ENCODE data around the gene NOP14. TPM values are rescaled to one million over a fixed set of nuclear protein-coding genes. Genes with fewer than 3 reads are reported as not detected.

NOP14 gene
- total RNA-seq, 2 experiments from 2014 or later: 31.7 to 66.2 TPM

GRCh38 chr4:2928242-2929176 is 34.7 kb downstream of the NOP14 start:
- Histone ChIP-seq H2AFZ (ENCODE audit: low read length) (no peak overlapping the region), H3K36me3 (ENCODE audit: insufficient read depth, low read length) (peaks cover 30% of the 10 kb centered on the region), H3K4me1 (ENCODE audit: insufficient read depth, low read length, poor library complexity, severe bottlenecking) (peaks cover 26% of the 10 kb centered on the region), H3K9me2 (ENCODE audit: insufficient read depth, low read length) (no peaks in the 10 kb centered on the region), H3K4me2 (ENCODE audit: low read length) (no peak overlapping the region), H3K27ac (ENCODE audit: low read depth, low read length, poor library complexity, severe bottlenecking) (no peak overlapping the region), H3K79me2 (ENCODE audit: insufficient read depth, low read depth, low read length) (no peaks in the 10 kb centered on the region), H3K4me3 (ENCODE audit: low read depth, low read length, poor library complexity, severe bottlenecking) (no peak overlapping the region), H3K9me3 (ENCODE audit: low read length) (no peaks in the 10 kb centered on the region), H4K20me1 (ENCODE audit: insufficient read depth, low read length) (no peaks in the 10 kb centered on the region)
- intact Hi-C loops (cut with micrococcal nuclease; ENCODE audit: unreplicated experiment): no loop called here
- DNase-seq (ENCODE audit: low spot score): no peak
- TF ChIP-seq CTCF (conservative IDR thresholded peaks at IDR 0.05; ENCODE audit: low read length): no peak
- TF ChIP-seq EZH2phosphoT487 (IDR thresholded peaks at IDR 0.05; ENCODE audit: borderline replicate concordance, low read depth, low read length): no peak
- POLR2A ChIA-PET: interaction anchor here (1.0 kb wide), 1 partner anchor 144 kb away, joined by 3 read pairs; no protein-coding TSS in a partner anchor
- CTCF ChIA-PET (ENCODE audit: unreplicated experiment): no interaction called here
- BruUV-seq (replicated peaks): no TSS peak

- Histone ChIP-seq H3K4me2 (ENCODE audit: low read length) (no peak overlapping the region), H3K4me1 (ENCODE audit: insufficient read depth, low read length, poor library complexity, severe bottlenecking) (peaks cover 24% of the 10 kb centered on the region), H3K36me3 (ENCODE audit: insufficient read depth, low read length) (peaks cover 30% of the 10 kb centered on the region), H3K9me2 (ENCODE audit: insufficient read depth, low read length) (no peaks in the 10 kb centered on the region), H2AFZ (ENCODE audit: low read length) (no peak overlapping the region), H3K4me3 (ENCODE audit: low read depth, low read length, poor library complexity, severe bottlenecking) (no peak overlapping the region), H4K20me1 (ENCODE audit: insufficient read depth, low read length) (no peaks in the 10 kb centered on the region), H3K79me2 (ENCODE audit: insufficient read depth, low read depth, low read length) (no peaks in the 10 kb centered on the region), H3K27ac (ENCODE audit: low read depth, low read length, poor library complexity, severe bottlenecking) (no peak overlapping the region), H3K9me3 (ENCODE audit: low read length) (no peaks in the 10 kb centered on the region)
- DNase-seq (ENCODE audit: low spot score): no peak
- CTCF ChIA-PET (ENCODE audit: unreplicated experiment): no interaction called here
- no TSS peak for BruUV-seq (replicated peaks)
- TF ChIP-seq CTCF (conservative IDR thresholded peaks at IDR 0.05; ENCODE audit: low read length) (no peak), EZH2phosphoT487 (IDR thresholded peaks at IDR 0.05; ENCODE audit: borderline replicate concordance, low read depth, low read length) (no peak)
- POLR2A ChIA-PET: no interaction called here
- intact Hi-C loops (cut with micrococcal nuclease; ENCODE audit: unreplicated experiment): no loop called here
These were observed 35.5 kb downstream of the NOP14 start for GRCh38 chr4:2927696-2928075.

Measured in OCI-LY7 (cell line).